ENCODE measurements around the gene SOWAHA. TPM values are rescaled to one million over a fixed set of nuclear protein-coding genes. Genes with fewer than 3 reads are reported as not detected.

SOWAHA gene
- 0.78 and 0.88 TPM in 2 replicates for total RNA-seq (2022)
- Bru-seq, nascent RNA = percentile 31 among the genes with signal in this experiment
- percentile 28 among the genes with signal in this experiment for BruChase-seq, experiment 1, labeled RNA remaining after a 6-hour chase
- percentile 47 among the genes with signal in this experiment for BruChase-seq, experiment 2, labeled RNA remaining after a 2-hour chase
- long read RNA-seq, partial matches to known transcripts = 0 of 2 reads
- long read RNA-seq, other reads (novel, unspliced or antisense) = 0 of 2 reads

DNA sequence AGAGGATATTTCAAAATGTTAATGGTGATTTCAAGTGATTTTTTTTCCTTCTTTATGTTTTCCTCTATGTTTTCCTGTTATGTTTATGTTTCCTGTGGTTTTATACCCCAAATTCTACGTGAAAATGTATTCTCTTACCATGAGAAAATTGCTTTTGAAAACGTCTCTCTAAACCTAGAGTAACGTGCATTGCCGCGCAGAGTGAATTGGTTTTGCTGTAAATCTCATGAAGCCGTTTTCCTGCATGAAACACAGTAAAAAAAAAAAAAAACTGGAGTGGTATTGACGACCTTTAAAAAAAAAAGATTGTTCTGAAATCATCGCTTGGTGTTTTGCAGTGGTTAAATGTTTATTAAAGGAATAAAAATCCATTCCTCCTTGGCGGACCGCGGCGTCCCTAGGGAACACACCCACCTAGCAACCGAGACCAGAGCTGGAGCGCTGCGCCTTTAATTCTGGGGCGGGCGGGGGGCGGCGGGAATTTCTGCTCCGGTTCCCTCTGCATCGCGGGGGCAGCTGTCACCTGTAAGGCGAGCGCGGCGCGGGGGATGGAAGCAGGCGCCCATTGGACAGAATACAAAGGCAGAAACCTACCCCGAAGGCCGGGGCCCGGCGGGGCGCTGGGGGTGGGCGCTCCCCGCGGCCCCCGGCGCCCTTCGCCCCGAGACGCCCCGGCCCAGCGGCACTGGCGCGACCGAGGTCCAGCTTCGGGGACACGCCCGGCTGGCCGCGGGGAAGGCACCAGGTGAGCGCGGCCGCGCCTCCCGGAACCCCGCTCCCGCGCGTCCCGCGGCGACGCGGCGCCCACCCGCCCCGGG, at the start of gene SOWAHA:
Gene SOWAHA, plus strand, starts transcription at position 522 of the 818 bp plus-strand sequence. CDS start 320 bp downstream, outside the sequence.
- TF ChIP-seq CTCF (IDR thresholded peaks at IDR 0.05; ENCODE audit: unreplicated experiment) = no peak
- DNase-seq = peak; percentile 46
- no TSS peak for BruUV-seq (replicated peaks)
- H3K4me1 Mint-ChIP-seq (ENCODE audit: low read depth, unreplicated experiment) = peaks cover 23% of the 10 kb centered on the region
- CTCF ChIA-PET = interaction anchor here (0.5 to 1.6 kb wide), 7 partner anchors 11 to 493 kb away, joined by 3 to 9 read pairs (median 4); partner anchors contain the start of gene CCNI2
- H3K27ac Mint-ChIP-seq (ENCODE audit: unreplicated experiment) = no peak within 1 kb of the TSS
- peak within 1 kb of the TSS; percentile 69 for H3K4me3 Mint-ChIP-seq (ENCODE audit: low read depth, unreplicated experiment)
- no peaks in the 10 kb centered on the region for H3K27me3 Mint-ChIP-seq (ENCODE audit: unreplicated experiment)
- H3K36me3 Mint-ChIP-seq (ENCODE audit: insufficient read depth, unreplicated experiment) = peaks cover 11% of the 10 kb centered on the region
- intact Hi-C loops (cut with micrococcal nuclease; ENCODE audit: unreplicated experiment) = no loop called here
- H3K9me3 Mint-ChIP-seq (ENCODE audit: low read depth, unreplicated experiment) = no peaks in the 10 kb centered on the region

DNA sequence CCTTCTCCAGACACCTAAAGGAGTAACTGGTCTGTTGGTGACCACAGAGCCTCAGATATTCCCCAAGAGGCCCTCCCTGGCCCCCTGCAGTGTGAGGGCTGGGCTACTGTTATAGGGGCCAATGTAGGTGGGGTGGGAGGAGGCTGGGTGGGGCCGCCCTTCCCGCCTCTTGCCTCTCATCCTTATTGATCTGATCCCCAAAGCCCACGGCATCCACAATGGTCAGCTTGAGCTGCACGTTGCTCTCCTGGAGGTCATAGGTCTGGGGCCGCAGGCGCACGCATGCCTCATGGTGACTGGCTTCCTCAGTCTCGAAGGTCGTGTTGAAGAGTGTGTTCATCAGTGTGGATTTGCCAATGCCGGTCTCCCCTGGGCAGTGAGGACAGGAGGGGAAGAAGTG, 49.1 kb upstream of the SOWAHA start:
- Mint-ChIP-seq H3K36me3 (ENCODE audit: insufficient read depth, unreplicated experiment) (peaks cover 5% of the 10 kb centered on the region), H3K4me3 (ENCODE audit: low read depth, unreplicated experiment) (no peak overlapping the region), H3K27me3 (ENCODE audit: unreplicated experiment) (no peaks in the 10 kb centered on the region), H3K4me1 (ENCODE audit: low read depth, unreplicated experiment) (no peaks in the 10 kb centered on the region), H3K27ac (ENCODE audit: unreplicated experiment) (no peak overlapping the region), H3K9me3 (ENCODE audit: low read depth, unreplicated experiment) (no peaks in the 10 kb centered on the region)
- TF ChIP-seq CTCF (IDR thresholded peaks at IDR 0.05; ENCODE audit: unreplicated experiment) = no peak
- intact Hi-C loops (cut with micrococcal nuclease; ENCODE audit: unreplicated experiment) = no loop called here
- CTCF ChIA-PET = interaction anchor here (0.6 kb wide), 1 partner anchor 49 kb away, joined by 5 read pairs; the partner anchor contains the start of gene SOWAHA
- BruUV-seq (replicated peaks) = no TSS peak
- DNase-seq = no peak

DNA sequence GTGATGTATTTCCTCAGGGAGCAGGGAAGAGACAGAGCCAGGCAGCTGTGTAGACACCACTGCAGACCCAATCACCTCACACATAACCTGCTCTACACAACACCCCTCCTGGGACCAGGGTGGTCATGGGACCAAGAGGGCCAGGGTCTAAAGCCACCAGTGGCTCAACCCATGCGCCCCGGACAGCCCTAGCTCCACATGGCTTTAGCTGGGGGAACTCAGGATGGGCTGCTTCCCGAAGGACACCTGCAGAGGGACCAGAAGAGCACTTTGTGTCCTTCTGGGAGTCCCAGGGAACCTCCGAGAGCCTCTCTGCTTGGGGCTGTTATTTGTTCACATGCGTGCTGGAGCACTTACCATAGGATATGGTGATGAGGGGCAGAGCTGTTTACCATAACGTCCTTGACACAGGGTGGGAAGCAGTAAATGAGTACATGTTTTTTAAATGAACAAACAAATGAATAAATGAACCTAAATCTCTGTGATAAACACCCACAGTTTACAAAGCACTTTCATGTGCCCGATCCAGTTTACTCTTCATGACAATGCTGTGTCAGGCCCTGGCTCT, 48.3 kb upstream of the SOWAHA start:
- no peak for DNase-seq
- CTCF ChIA-PET = interaction anchor here (0.6 to 1.4 kb wide), 2 partner anchors 8 to 48 kb away, joined by 3 to 5 read pairs; partner anchors contain the start of gene SOWAHA

More for the DNA sequence above, 48.3 kb upstream of the SOWAHA start:
- Mint-ChIP-seq H3K36me3 (ENCODE audit: insufficient read depth, unreplicated experiment) (peaks cover 5% of the 10 kb centered on the region), H3K9me3 (ENCODE audit: low read depth, unreplicated experiment) (no peaks in the 10 kb centered on the region), H3K4me3 (ENCODE audit: low read depth, unreplicated experiment) (no peak overlapping the region), H3K27me3 (ENCODE audit: unreplicated experiment) (no peaks in the 10 kb centered on the region), H3K4me1 (ENCODE audit: low read depth, unreplicated experiment) (no peaks in the 10 kb centered on the region), H3K27ac (ENCODE audit: unreplicated experiment) (no peak overlapping the region)
- TF ChIP-seq CTCF (IDR thresholded peaks at IDR 0.05; ENCODE audit: unreplicated experiment) = no peak
- intact Hi-C loops (cut with micrococcal nuclease; ENCODE audit: unreplicated experiment) = no loop called here
- BruUV-seq (replicated peaks) = no TSS peak

All from Calu3 (cell line).